H9 (cell line): ENCODE results near the gene PIGS. TPM values are rescaled to one million over a fixed set of nuclear protein-coding genes. Genes with fewer than 3 reads are reported as not detected.

Experiments used
- DNase-seq: peaks from one replicate; pipeline ENCODE4 v3.0.0-alpha.2; 2017
- H2AFZ ChIP-seq: one replicate; pipeline ENCODE4 v1.6.1; 2013; ENCODE audit warnings: mild to moderate bottlenecking, low read length, control low read depth, moderate library complexity
- H2AK5ac ChIP-seq: 2 replicates; pipeline ENCODE4 v1.6.1; 2013; ENCODE audit warnings: low read length, control low read depth, mixed read lengths; ENCODE audit not compliant: insufficient read length
- H2BK120ac ChIP-seq: one replicate; pipeline ENCODE4 v1.6.1; 2013; ENCODE audit warnings: low read depth, mild to moderate bottlenecking, low read length, control low read depth, inconsistent platforms; ENCODE audit not compliant: poor library complexity, severe bottlenecking
- H2BK12ac ChIP-seq: 2 replicates; pipeline ENCODE4 v1.6.1; 2013; ENCODE audit warnings: low read length, control low read depth, mixed read lengths, low read depth; ENCODE audit not compliant: insufficient read length
- H2BK15ac ChIP-seq: 2 replicates; pipeline ENCODE4 v1.6.1; 2013; ENCODE audit warnings: low read depth, low read length, control low read depth
- H2BK20ac ChIP-seq: one replicate; pipeline ENCODE4 v1.6.1; 2013; ENCODE audit warnings: low read depth, mild to moderate bottlenecking, low read length, control low read depth, inconsistent platforms; ENCODE audit not compliant: poor library complexity, severe bottlenecking
- H2BK5ac ChIP-seq: 2 replicates; pipeline ENCODE4 v1.6.1; 2013; ENCODE audit warnings: low read length, control low read depth, mixed read lengths; ENCODE audit not compliant: insufficient read length
- H3K14ac ChIP-seq: 2 replicates; pipeline ENCODE4 v1.6.1; 2013; ENCODE audit warnings: low read length, control low read depth; ENCODE audit not compliant: insufficient read depth
- H3K18ac ChIP-seq: 2 replicates; pipeline ENCODE4 v1.6.1; 2013; ENCODE audit warnings: low read depth, mild to moderate bottlenecking, mixed read lengths, low read length, control low read depth; ENCODE audit not compliant: insufficient read length
- H3K23ac ChIP-seq: 2 replicates; pipeline ENCODE4 v1.6.1; 2013; ENCODE audit warnings: low read length, control low read depth, mixed read lengths, low read depth; ENCODE audit not compliant: insufficient read length
- H3K23me2 ChIP-seq: 2 replicates; pipeline ENCODE4 v1.6.1; 2013; ENCODE audit warnings: low read depth, mild to moderate bottlenecking, mixed read lengths, low read length, control low read depth; ENCODE audit not compliant: insufficient read length, poor library complexity, severe bottlenecking
- H3K27ac ChIP-seq: 2 replicates; pipeline ENCODE4 v1.5.1; 2013; ENCODE audit warnings: low read length, control low read depth, mixed read lengths, low read depth; ENCODE audit not compliant: insufficient read length
- H3K27me3 ChIP-seq: 2 replicates; pipeline ENCODE4 v1.6.1; 2013; ENCODE audit warnings: low read length, control low read depth, inconsistent platforms; ENCODE audit not compliant: insufficient read depth
- H3K4ac ChIP-seq: 2 replicates; pipeline ENCODE4 v1.6.1; 2013; ENCODE audit warnings: low read depth, mild to moderate bottlenecking, control low read depth, inconsistent platforms, low read length, moderate library complexity
- H3K4me1 ChIP-seq: 2 replicates; pipeline ENCODE4 v1.6.1; 2013; ENCODE audit warnings: low read length, control low read depth, inconsistent platforms; ENCODE audit not compliant: insufficient read depth
- H3K4me2 ChIP-seq: 2 replicates; pipeline ENCODE4 v1.6.1; 2013; ENCODE audit warnings: low read length, control low read depth, mixed read lengths; ENCODE audit not compliant: insufficient read length, insufficient read depth
- H3K56ac ChIP-seq: 2 replicates; pipeline ENCODE4 v1.6.1; 2013; ENCODE audit warnings: low read depth, mild to moderate bottlenecking, mixed read lengths, low read length, control low read depth; ENCODE audit not compliant: insufficient read length
- H3K79me1 ChIP-seq: 2 replicates; pipeline ENCODE4 v1.6.1; 2013; ENCODE audit warnings: low read depth, mild to moderate bottlenecking, moderate library complexity, low read length, control low read depth, inconsistent platforms; ENCODE audit not compliant: insufficient read depth, poor library complexity, severe bottlenecking
- H3K79me2 ChIP-seq: 2 replicates; pipeline ENCODE4 v1.6.1; 2013; ENCODE audit warnings: low read length, control low read depth, inconsistent platforms; ENCODE audit not compliant: insufficient read depth
- H3K9ac ChIP-seq: 2 replicates; pipeline ENCODE4 v1.6.1; 2013; ENCODE audit warnings: low read length, control low read depth, mixed read lengths; ENCODE audit not compliant: insufficient read length; ENCODE audit errors: extremely low read depth
- H3K9me3 ChIP-seq: one replicate; pipeline ENCODE4 v1.6.1; 2013; ENCODE audit warnings: low read depth, low read length, inconsistent platforms; ENCODE audit not compliant: control insufficient read depth
- H3T11ph ChIP-seq: one replicate; pipeline ENCODE4 v1.6.1; 2013; ENCODE audit warnings: mild to moderate bottlenecking, low read length, control low read depth, inconsistent platforms
- H4K20me1 ChIP-seq: one replicate; pipeline ENCODE4 v1.6.1; 2013; ENCODE audit not compliant: control insufficient read depth, insufficient read length, insufficient read depth
- H4K5ac ChIP-seq: 2 replicates; pipeline ENCODE4 v1.6.1; 2013; ENCODE audit warnings: low read depth, mild to moderate bottlenecking, mixed read lengths, low read length, control low read depth; ENCODE audit not compliant: insufficient read length
- H4K8ac ChIP-seq: replicated peaks from 2 replicates; pipeline ENCODE4 v1.6.1; 2013; ENCODE audit warnings: low read length, control low read depth, mixed read lengths, low read depth; ENCODE audit not compliant: insufficient read length
- H4K91ac ChIP-seq: 2 replicates; pipeline ENCODE4 v1.6.1; 2013; ENCODE audit warnings: low read depth, mild to moderate bottlenecking, moderate library complexity, mixed read lengths, low read length, control low read depth; ENCODE audit not compliant: insufficient read length
- H3K27ac Mint-ChIP-seq, 3 experiments: 2 replicates in 2 of 3; 3 replicates in 1 of 3; pipeline ENCODE4 v1.8.0; 2020 to 2021; ENCODE audit warnings: mixed read lengths in 3 of 3, mild to moderate bottlenecking in 1 of 3, moderate library complexity in 1 of 3
- H3K27me3 Mint-ChIP-seq: 2 replicates; pipeline ENCODE4 v1.8.0; 2021; ENCODE audit warnings: low read depth, mild to moderate bottlenecking, moderate library complexity, mixed read lengths
- H3K36me3 Mint-ChIP-seq, 3 experiments: 2 replicates in 2 of 3; 3 replicates in 1 of 3; pipeline ENCODE4 v1.8.0; 2020 to 2021; ENCODE audit warnings: low read depth in 3 of 3, mixed read lengths in 3 of 3; ENCODE audit not compliant: insufficient read depth in 1 of 3
- H3K4me1 Mint-ChIP-seq, 2 experiments: 2 replicates each; pipeline ENCODE4 v1.8.0; 2020; ENCODE audit warnings: mixed read lengths in 2 of 2
- H3K4me3 Mint-ChIP-seq, 2 experiments: 2 replicates in 1 of 2; 3 replicates in 1 of 2; pipeline ENCODE4 v1.8.0; 2020 to 2021; ENCODE audit warnings: mild to moderate bottlenecking in 2 of 2, mixed read lengths in 2 of 2, moderate library complexity in 1 of 2
- H3K9me3 Mint-ChIP-seq, 2 experiments: 2 replicates in 1 of 2; 3 replicates in 1 of 2; pipeline ENCODE4 v1.8.0; 2020; ENCODE audit warnings: mild to moderate bottlenecking in 2 of 2, mixed read lengths in 2 of 2, moderate library complexity in 1 of 2
- WGBS: extraction: QIAGEN DNeasy Blood & Tissue Kit; methylation state at CpG from one replicate; pipeline ENCODE4 v1.1.7; 2013; ENCODE audit warnings: missing lambda C conversion rate, low lambda C conversion rate, mixed read lengths; ENCODE audit not compliant: insufficient read length; ENCODE audit errors: extremely low coverage; 5-methylcytosine and 5-hydroxymethylcytosine counted together
- total RNA-seq: library from RNA; stranded (reverse); gene quantifications from 2 replicates; pipeline ENCODE4 v1.2.1, GENCODE V29; 2021
- TF ChIP-seq, protein P1 (sequence below): fragments of 200-600 bp; sonication (generic); conservative IDR thresholded peaks from 3 replicates; pipeline ENCODE4 v1.8.0; 2021; ENCODE audit warnings: antibody characterized with exemption, mild to moderate bottlenecking

PIGS gene
- total RNA-seq, 1 experiment from 2014 or later: 45.8 TPM

DNA sequence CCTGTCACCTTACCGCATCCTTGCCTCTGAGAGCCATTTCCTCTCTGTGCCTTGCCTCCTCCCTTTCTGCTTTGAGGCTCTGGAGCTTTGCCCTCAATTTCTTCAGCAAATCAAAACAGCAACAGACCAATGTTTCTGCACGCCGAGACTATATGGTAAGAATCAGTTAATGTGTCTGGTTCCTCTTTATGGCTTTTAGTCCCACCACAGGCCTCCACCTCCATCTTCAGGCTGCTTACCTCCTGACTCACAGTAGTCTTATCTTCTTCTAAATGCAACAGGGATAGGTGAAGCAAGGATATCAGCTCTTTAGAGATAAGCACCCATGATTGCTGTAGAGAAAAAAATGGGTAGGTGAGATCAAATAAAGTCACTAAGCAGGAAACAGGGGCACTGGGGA is 14.5 kb upstream of the PIGS start:
- H3K79me2 ChIP-seq: no peaks in the 10 kb centered on the region
- Mint-ChIP-seq H3K36me3 (peaks cover 19 to 26% (median 26%) of the 10 kb centered on the region in 3 experiments; a peak in 6 of 7 replicates), H3K4me3 (no peak overlapping the region), H3K27me3 (no peaks in the 10 kb centered on the region), H3K27ac (no peak overlapping the region), H3K9me3 (no peaks in the 10 kb centered on the region; a peak in 1 of 5 replicates), H3K4me1 (no peaks in the 10 kb centered on the region)
- H4K20me1 ChIP-seq: no peaks in the 10 kb centered on the region
- no peaks in the 10 kb centered on the region for H3K9me3 ChIP-seq
- no peak overlapping the region for H3T11ph ChIP-seq
- H2BK120ac ChIP-seq: no peak overlapping the region
- H2BK5ac ChIP-seq: no peak overlapping the region
- no peak overlapping the region for H3K27ac ChIP-seq
- no peak overlapping the region for H3K18ac ChIP-seq
- DNase-seq: no peak
- no peaks in the 10 kb centered on the region for H3K4me1 ChIP-seq
- H4K5ac ChIP-seq: no peak overlapping the region
- H2BK12ac ChIP-seq: no peak overlapping the region
- no peak overlapping the region for H3K4ac ChIP-seq
- WGBS: no CpG with 5 or more reads among the region's 3 CpGs
- no peak overlapping the region for H3K9ac ChIP-seq
- H4K8ac ChIP-seq: no peak overlapping the region
- no peak overlapping the region for H3K56ac ChIP-seq
- H2BK15ac ChIP-seq: no peak overlapping the region
- H3K4me2 ChIP-seq: no peak overlapping the region
- no peak overlapping the region for H2AFZ ChIP-seq
- H4K91ac ChIP-seq: no peak overlapping the region
- no peak overlapping the region for H2BK20ac ChIP-seq
- no peak overlapping the region for H2AK5ac ChIP-seq
- no peak overlapping the region for H3K23ac ChIP-seq
- no peaks in the 10 kb centered on the region for H3K27me3 ChIP-seq
- TF ChIP-seq, protein P1, sequence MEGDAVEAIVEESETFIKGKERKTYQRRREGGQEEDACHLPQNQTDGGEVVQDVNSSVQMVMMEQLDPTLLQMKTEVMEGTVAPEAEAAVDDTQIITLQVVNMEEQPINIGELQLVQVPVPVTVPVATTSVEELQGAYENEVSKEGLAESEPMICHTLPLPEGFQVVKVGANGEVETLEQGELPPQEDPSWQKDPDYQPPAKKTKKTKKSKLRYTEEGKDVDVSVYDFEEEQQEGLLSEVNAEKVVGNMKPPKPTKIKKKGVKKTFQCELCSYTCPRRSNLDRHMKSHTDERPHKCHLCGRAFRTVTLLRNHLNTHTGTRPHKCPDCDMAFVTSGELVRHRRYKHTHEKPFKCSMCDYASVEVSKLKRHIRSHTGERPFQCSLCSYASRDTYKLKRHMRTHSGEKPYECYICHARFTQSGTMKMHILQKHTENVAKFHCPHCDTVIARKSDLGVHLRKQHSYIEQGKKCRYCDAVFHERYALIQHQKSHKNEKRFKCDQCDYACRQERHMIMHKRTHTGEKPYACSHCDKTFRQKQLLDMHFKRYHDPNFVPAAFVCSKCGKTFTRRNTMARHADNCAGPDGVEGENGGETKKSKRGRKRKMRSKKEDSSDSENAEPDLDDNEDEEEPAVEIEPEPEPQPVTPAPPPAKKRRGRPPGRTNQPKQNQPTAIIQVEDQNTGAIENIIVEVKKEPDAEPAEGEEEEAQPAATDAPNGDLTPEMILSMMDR: no peak
- no peaks in the 10 kb centered on the region for H3K79me1 ChIP-seq
- no peaks in the 10 kb centered on the region for H3K23me2 ChIP-seq
- no peak overlapping the region for H3K14ac ChIP-seq
